ENCODE measurements around the gene GK2.

Gene GK2

GRCh38 chr4:79408063-79408462 is at the start of gene GK2:
Gene GK2, minus strand, starts transcription at chr4:79408228. Its CDS starts 28 bp downstream, at chr4:79408200.
- DNase-seq: no peak

DNA sequence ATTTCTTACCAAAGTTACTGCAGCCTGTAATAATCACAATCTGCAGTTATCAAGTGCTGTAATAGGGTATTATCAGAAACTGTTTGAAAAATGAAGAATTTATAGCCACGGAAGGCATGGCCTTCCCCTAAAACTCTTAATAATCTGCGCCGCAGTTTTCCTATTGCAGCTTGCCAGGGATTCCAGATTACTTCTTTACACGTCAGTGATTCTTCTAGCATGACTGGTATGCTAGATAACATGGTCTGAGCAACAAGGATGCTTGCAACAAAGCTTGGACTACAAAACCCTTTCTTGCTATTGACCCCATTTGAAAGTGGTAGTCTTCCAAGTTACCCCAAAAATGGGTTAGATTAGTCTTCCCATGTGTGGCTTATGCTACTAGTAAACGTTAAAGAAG is 47.2 kb upstream of the GK2 start:
- DNase-seq: no peak

DNA sequence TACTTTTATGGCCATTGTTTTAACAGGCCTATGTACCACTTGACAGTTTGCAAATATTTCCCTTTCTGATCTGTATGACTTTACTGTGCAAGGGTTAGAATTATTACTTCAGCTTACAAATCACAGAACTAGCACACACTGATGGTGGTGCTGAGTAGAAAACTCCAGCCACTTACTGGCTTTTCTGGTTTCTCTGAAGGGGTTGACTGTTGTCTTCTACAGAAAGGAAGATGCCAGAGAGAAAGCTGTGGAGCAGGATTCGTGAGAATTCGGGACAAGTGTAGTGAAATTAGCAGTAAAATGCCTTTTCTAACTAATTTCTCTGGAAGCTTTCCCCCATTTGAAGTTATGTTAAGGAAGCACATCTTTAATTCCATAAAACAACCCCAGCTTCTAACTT is 46.6 kb upstream of the GK2 start:
- DNase-seq: no peak

DNA sequence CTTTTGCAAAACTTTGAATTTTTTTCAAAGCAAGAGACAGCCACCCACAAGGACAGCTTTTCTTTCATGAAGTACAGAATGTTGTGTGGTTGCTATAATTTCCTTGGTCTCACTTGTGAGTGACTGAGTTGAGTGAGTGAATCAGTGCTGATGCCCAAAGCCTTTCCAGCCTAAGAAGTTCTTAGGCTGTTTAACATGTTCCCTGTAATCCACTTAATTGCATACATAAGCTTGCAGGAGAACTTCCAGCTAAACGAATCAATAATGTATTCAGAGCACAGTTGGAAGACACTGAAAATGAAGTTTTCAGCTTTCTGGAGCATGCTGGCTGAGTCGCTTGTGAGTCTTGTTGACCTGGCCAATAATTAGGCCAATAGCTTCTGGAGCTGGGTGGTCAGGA is 42.0 kb upstream of the GK2 start:
- DNase-seq: no peak

GRCh38 chr4:79446145-79446544 is 38.1 kb upstream of the GK2 start:
- DNase-seq: no peak

- peak; percentile 98 for DNase-seq
Observed at GRCh38 chr4:79445371-79445781, 37.3 kb upstream of the GK2 start.

DNA sequence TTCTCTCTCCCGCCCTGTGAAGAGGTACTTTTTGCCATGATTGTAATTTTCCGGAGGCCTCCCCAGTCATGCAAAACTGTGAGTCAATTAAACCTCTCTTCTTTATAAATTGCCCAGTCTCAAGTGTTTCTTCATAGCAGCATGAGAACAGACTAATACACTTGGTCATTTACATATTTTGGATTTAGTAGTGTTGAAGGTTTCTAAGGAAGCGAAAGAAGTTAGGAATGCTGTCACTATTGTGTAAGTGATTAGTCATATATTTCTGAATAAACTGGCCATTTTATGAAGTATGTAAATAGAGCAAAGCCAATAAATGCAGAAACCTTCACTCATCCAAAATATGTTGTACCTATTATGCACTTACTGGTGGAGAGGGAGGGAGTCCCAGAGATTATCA is 34.4 kb upstream of the GK2 start:
- no peak for DNase-seq

DNA sequence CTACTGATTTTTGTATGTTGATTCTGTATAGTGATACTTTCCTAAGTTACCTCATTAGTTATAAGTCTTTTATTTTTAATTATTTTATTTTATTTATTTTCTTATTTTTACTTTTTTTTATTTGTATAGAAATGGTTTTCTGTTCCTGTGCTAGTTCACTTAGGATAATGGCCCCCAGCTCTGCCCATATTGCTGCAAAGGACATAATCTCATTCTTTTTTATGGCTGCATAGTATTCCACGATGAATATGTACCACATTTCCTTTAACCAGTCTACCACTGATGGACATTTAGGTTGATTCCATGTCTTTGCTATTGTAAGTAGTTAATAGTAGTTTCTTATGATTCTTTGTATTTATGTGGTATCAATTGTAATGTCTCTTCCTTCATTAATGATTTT is 31.5 kb upstream of the GK2 start:
- DNase-seq: no peak

GRCh38 chr4:79431839-79432238 is 23.8 kb upstream of the GK2 start:
- DNase-seq: no peak

DNA sequence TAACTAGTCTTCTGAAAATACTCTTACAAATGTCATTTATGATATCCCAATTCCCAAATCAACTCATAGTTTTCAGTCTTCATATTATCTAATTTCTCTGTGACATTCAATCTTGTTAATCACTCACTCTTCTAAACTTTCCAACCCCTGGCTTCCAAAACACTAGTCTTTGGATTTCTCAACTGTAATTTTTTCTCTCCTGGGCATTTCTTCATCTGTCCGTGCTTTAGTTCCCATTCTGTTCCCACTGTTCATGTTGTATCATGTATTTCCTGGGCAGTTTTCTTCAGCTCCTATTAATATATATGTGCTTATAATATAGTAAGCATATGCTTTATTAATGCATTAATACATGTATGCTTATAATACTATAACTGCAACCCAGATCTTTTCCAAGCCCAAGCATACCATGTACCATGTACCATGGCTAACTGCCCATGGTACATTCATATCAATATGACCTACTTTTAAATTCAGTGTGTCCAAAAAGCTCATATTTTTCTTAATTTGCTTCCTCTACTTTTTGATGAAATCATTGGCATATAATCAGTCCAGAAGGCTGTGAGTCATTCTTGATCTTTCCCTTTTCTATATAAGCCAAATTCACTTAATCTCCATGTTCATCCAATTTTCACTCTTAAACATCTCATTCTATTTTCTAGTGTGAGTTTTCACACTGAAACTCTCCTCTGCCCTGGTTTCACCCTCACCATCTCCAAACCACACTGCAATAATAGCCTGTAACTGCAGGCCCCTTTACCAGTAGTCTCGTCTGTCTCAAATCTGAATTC is 21.3 kb upstream of the GK2 start:
- no peak for DNase-seq

DNA sequence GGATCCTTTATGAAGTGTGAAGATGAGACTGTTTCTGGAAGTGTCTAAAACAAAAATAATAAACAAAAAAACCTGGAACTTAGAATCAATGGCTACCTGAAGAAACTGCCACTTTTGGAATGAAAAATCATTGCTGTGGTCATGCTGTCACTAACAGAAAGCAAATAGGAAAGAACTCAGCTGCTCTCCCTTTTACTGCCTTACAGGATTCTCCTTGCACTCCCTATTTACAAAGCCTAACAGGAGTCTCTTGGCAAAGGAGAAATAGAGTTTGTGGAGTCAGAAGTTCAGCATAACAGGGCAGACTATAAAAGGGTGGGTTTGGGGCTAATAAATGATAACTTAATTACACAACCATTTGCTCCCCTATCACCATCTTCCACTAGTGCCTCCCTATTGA is 19.0 kb upstream of the GK2 start:
- DNase-seq: no peak

DNA sequence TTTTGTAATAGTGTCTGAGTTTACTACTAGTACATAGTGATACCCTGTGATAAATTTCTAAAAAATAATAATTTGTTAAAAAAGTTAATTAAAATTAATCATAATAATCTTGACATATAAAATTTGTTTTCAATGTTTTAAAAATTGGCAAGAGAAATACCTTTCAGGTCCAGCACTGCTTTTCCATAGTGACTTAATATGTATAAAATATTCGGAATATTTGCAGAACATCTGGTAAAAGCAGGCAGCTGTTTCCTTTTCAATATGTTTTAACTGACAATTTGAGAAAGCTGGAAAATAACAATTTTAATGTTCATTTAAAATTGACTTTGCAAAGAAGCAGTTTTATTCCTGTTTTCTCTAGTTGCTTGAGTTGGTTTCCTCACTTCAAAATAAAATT is 17.6 kb upstream of the GK2 start:
- no peak for DNase-seq

DNA sequence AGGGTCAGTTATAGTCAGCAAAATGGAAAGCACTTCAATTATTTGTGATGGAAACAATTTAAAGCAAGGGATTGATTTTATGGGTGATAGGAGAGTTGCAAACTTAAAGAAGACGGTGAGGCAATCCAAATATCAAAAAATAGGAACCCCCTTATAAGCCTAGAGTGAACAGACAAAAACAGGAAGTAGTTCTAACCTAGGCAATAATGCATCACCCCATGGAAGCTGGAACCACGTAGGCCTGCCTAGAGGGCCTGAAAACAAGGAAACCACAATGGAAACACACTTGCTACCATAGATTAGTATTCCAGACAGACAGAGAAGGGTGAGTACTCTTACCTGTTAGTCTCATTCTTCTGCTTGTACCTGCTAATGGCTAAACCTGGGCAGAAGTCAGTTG is 13.5 kb upstream of the GK2 start:
- DNase-seq: no peak

- no peak for DNase-seq
Observed at GRCh38 chr4:79413886-79414285, 5.9 kb upstream of the GK2 start.

GRCh38 chr4:79413032-79413885 is 5.2 kb upstream of the GK2 start:
- no peak for DNase-seq

- no peak for DNase-seq
Observed at GRCh38 chr4:79404666-79405065, 3.4 kb downstream of the GK2 start.

GRCh38 chr4:79403356-79403755 is 4.7 kb downstream of the GK2 start:
- no peak for DNase-seq

DNA sequence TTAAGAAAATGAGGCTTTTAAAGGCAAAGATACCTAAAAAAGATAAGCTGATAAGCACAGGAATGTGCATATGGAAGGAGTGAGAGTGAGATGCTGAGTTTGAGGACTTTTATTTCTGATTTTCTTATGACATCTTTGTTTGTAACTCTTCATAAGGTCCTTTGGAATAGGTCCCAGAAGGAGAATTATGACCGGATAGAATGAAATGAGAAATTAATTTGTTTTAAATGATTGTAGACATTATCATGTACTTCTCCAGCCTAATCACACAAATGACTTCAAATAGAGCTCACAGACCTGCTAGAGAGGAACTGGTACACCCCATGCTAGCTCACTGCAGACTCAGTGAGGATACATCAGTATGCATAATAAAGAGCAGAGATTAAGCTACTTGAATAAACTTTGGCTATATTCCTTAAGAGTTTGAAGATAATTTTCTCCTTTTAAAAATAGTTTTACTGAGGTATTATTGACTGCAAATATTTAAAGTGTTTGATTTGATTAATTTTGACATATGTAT is 5.6 kb downstream of the GK2 start:
- DNase-seq: no peak

DNA sequence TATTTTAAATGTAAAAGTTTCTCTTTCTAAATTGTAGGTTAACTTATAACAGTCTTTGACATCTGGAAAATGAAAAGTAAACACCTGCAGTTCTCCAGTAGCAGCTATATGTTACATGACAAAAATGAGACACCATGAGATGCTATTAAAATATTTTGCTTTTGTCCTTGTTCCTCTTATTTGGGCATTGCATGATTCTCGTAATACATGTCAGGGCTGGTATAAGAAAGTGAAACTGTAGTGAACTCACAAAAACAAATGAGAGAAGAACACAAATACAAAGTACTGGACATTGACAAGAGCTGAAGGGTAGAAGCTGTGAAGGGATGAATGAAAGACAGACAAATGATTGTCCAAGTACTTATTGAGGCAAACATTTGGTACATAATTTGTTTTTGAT is 9.0 kb downstream of the GK2 start:
- no peak for DNase-seq

DNA sequence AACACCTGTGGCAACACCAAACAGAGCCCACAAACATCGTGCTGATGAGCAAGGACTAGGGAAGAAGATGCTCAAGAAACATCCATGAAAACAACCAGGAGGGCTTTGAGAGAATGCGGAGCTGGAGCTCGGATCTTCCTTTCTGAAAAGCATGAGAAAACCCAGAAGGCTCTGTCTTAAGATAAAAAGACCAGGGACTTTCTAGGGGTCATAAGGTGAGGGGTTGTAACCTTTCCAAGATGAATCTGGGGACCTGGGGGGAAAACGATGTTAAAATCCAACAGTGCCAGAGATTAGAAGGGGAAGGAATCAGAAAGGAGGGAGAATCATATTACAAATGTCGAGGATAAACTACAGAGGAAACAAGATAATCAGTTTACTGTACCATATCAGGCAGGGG is 10.1 kb downstream of the GK2 start:
- DNase-seq: no peak

DNA sequence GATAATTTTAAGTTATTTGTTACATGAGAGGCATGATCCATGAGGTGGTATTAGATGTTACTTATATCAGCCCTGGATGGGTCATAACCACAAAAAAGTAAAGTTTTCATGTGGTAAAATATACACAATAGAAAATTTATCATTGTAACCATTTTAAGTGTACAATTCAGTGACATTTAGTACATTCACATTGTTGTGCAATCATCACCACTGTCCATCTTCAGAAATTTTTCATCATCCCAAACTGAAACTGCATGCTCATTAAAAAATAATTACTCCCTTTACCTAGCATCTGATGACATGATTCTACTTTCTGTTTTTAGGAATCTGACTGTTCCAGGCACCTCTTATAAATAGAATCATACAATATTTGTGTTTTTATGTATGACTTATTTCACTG is 11.2 kb downstream of the GK2 start:
- no peak for DNase-seq

GRCh38 chr4:79395841-79396240 is 12.2 kb downstream of the GK2 start:
- DNase-seq: no peak

- DNase-seq: no peak
Observed at GRCh38 chr4:79390890-79391289, 17.1 kb downstream of the GK2 start.

GRCh38 chr4:79385641-79386040 is 22.4 kb downstream of the GK2 start:
- no peak for DNase-seq

All from NCI-H187 treated with DMSO at 0.1 percent for 48 hours (cell line).